Tracheal epithelial cell (primary cell): Measurements from ENCODE around the gene LEPROT. TPM values are rescaled to one million over a fixed set of nuclear protein-coding genes. Genes with fewer than 3 reads are reported as not detected.

Experiments
- total RNA-seq: library from RNA; depleted of rRNA; stranded (reverse); fragments of >200 nt; gene quantifications from 2 replicates; pipeline ENCODE4 v1.2.1, GENCODE V29; 2014

Gene LEPROT, protein sequence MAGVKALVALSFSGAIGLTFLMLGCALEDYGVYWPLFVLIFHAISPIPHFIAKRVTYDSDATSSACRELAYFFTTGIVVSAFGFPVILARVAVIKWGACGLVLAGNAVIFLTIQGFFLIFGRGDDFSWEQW
- total RNA-seq, result 35.2 and 40.5 TPM in 2 replicates

DNA sequence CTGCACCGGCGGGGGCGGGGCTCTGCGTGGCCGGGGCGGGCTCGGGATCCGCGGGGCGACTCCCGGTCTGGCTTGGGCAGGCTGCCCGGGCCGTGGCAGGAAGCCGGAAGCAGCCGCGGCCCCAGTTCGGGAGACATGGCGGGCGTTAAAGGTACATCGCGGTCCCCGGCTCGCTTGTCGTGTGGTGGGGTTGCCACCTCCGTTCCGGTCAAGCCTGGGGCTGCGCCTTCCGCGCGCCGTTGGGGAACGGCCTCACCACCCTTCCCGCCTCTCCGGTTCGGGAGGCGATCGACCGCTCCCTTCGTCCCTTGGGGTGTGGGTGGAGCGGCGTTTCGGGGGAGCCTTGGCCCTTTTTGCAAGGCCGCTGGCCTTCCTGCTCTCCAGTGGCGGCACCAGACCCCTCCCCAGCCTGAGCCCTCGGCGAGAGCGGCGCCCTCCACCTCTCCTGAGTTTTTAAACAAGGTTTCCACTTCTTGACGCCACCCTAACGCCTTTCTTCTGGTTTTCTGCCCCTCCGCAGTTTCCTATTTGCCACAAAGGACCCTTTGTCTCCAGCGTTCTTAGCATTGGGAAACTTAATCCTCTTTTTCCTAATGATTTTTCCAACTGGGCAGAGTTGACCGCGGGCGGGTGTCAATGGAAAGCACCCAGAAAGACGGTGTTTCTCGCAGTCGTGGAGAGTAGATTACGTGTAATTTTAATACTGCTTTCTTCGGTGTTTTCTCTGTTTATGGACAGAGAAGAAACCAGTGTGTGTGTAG lies at the start of gene LEPROT, which contains the start of gene LEPR:
Gene LEPROT (plus strand): TSS at position 79 of the 761 bp plus-strand sequence. CDS start 57 bp downstream, at position 136.
Gene LEPR (plus strand): TSS at position 79 of the 761 bp plus-strand sequence. CDS start 144,898 bp downstream, outside the sequence.

Other genes starting within 250 kb of the LEPROT start
- gene DNAJC6, start 111.1 kb upstream of the LEPROT start, total RNA-seq, result 1.3 and 3.9 TPM in 2 replicates
- 22.4 and 31.5 TPM in 2 replicates for gene LEPR, start within 50 bp of the LEPROT start, total RNA-seq